ENCODE data around the gene SPON1. TPM values are rescaled to one million over a fixed set of nuclear protein-coding genes. Genes with fewer than 3 reads are reported as not detected.
A peak's percentile ranks its signal among the peaks of the same experiment; 100 is the strongest.

SPON1 gene
- total RNA-seq, 1 experiment from 2014 or later, result 6.4 TPM

- H3K4me3 Mint-ChIP-seq, result peak overlapping the region; percentile 83
- TF ChIP-seq, protein P1, sequence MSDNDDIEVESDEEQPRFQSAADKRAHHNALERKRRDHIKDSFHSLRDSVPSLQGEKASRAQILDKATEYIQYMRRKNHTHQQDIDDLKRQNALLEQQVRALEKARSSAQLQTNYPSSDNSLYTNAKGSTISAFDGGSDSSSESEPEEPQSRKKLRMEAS (CRISPR knock-in tag; IDR thresholded peaks at IDR 0.05), result 0 out of 2 replicates have a peak, but pooled peaks have one; percentile 6
- TF ChIP-seq JUN (CRISPR knock-in tag; IDR thresholded peaks at IDR 0.05), result no peak
- no peaks in the 10 kb centered on the region for H3K36me3 Mint-ChIP-seq
- H3K4me1 Mint-ChIP-seq, result peaks cover 46% of the 10 kb centered on the region
- peaks cover 85% of the 10 kb centered on the region for H3K27me3 Mint-ChIP-seq (ENCODE audit: low read depth)
- ATAC-seq (peak; percentile 25), DNase-seq (ENCODE audit: low spot score) (peak; percentile 34)
- ChIA-PET POLR2A (interaction anchor here (0.6 kb wide), 1 partner anchor 206 kb away, joined by 3 read pairs; no protein-coding TSS in a partner anchor), CTCF (interaction anchor here (0.7 to 3.2 kb wide), 17 partner anchors 7 to 492 kb away, joined by 3 to 18 read pairs (median 4); no protein-coding TSS in a partner anchor)
- no peak overlapping the region for H3K27ac Mint-ChIP-seq
- no peaks in the 10 kb centered on the region for H3K9me3 Mint-ChIP-seq
Measured at GRCh38 chr11:13963169-13963948, 836 bp downstream of the SPON1 start.

GRCh38 chr11:13963949-13964770, 1.6 kb downstream of the SPON1 start:
- ChIA-PET CTCF (interaction anchor here (0.8 to 3.2 kb wide), 10 partner anchors 8 to 284 kb away, joined by 3 to 18 read pairs (median 4); no protein-coding TSS in a partner anchor), POLR2A (interaction anchor here (0.6 kb wide), 1 partner anchor 207 kb away, joined by 3 read pairs; no protein-coding TSS in a partner anchor)
- no peaks in the 10 kb centered on the region for H3K9me3 Mint-ChIP-seq
- ATAC-seq, result peak; percentile 32
- peak; percentile 42 for DNase-seq (ENCODE audit: low spot score)
- H3K27ac Mint-ChIP-seq, result no peak overlapping the region
- H3K4me3 Mint-ChIP-seq, result peak overlapping the region; percentile 83
- no peak for TF ChIP-seq ATF2 (CRISPR knock-in tag; IDR thresholded peaks at IDR 0.05; ENCODE audit: borderline replicate concordance, low read depth)
- TF ChIP-seq ZMAT4 (CRISPR knock-in tag; IDR thresholded peaks at IDR 0.05), result no peak
- no peak for TF ChIP-seq ZNF263 (CRISPR knock-in tag; IDR thresholded peaks at IDR 0.05; ENCODE audit: low read depth)
- TF ChIP-seq, protein P2, sequence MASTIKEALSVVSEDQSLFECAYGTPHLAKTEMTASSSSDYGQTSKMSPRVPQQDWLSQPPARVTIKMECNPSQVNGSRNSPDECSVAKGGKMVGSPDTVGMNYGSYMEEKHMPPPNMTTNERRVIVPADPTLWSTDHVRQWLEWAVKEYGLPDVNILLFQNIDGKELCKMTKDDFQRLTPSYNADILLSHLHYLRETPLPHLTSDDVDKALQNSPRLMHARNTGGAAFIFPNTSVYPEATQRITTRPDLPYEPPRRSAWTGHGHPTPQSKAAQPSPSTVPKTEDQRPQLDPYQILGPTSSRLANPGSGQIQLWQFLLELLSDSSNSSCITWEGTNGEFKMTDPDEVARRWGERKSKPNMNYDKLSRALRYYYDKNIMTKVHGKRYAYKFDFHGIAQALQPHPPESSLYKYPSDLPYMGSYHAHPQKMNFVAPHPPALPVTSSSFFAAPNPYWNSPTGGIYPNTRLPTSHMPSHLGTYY (CRISPR knock-in tag; IDR thresholded peaks at IDR 0.05), result no peak
- TF ChIP-seq TCF7 (CRISPR knock-in tag; IDR thresholded peaks at IDR 0.05; ENCODE audit: low read depth), result no peak
- peaks cover 78% of the 10 kb centered on the region for H3K27me3 Mint-ChIP-seq (ENCODE audit: low read depth)
- peaks cover 53% of the 10 kb centered on the region for H3K4me1 Mint-ChIP-seq
- H3K36me3 Mint-ChIP-seq, result no peaks in the 10 kb centered on the region

GRCh38 chr11:13964771-13965074, 2.2 kb downstream of the SPON1 start:
- H3K9me3 Mint-ChIP-seq, result no peaks in the 10 kb centered on the region
- no peak for TF ChIP-seq HMGA2 (CRISPR knock-in tag; IDR thresholded peaks at IDR 0.05)
- TF ChIP-seq PRRX2 (CRISPR knock-in tag; IDR thresholded peaks at IDR 0.05), result no peak
- no peak for TF ChIP-seq SMAD4 (CRISPR knock-in tag; IDR thresholded peaks at IDR 0.05)
- TF ChIP-seq, protein P3, sequence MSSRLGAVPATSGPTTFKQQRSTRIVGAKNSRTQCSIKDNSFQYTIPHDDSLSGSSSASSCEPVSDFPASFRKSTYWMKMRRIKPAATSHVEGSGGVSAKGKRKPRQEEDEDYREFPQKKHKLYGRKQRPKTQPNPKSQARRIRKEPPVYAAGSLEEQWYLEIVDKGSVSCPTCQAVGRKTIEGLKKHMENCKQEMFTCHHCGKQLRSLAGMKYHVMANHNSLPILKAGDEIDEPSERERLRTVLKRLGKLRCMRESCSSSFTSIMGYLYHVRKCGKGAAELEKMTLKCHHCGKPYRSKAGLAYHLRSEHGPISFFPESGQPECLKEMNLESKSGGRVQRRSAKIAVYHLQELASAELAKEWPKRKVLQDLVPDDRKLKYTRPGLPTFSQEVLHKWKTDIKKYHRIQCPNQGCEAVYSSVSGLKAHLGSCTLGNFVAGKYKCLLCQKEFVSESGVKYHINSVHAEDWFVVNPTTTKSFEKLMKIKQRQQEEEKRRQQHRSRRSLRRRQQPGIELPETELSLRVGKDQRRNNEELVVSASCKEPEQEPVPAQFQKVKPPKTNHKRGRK (CRISPR knock-in tag; IDR thresholded peaks at IDR 0.05; ENCODE audit: borderline replicate concordance), result no peak
- no peak for TF ChIP-seq CREB1 (CRISPR knock-in tag; IDR thresholded peaks at IDR 0.05)
- TF ChIP-seq ZNF396 (CRISPR knock-in tag; IDR thresholded peaks at IDR 0.05; ENCODE audit: borderline replicate concordance), result no peak
- TF ChIP-seq TEAD1 (CRISPR knock-in tag; IDR thresholded peaks at IDR 0.05), result no peak
- no peak for TF ChIP-seq FOXP1 (CRISPR knock-in tag; IDR thresholded peaks at IDR 0.05; ENCODE audit: borderline replicate concordance)
- no peak for TF ChIP-seq JAZF1 (CRISPR knock-in tag; IDR thresholded peaks at IDR 0.05)
- no peak for TF ChIP-seq ATF3 (CRISPR knock-in tag; conservative IDR thresholded peaks at IDR 0.05)
- no peak for TF ChIP-seq ESRRA (CRISPR knock-in tag; IDR thresholded peaks at IDR 0.05; ENCODE audit: borderline replicate concordance)
- TF ChIP-seq PREB (CRISPR knock-in tag; IDR thresholded peaks at IDR 0.05; ENCODE audit: borderline replicate concordance), result no peak
- no peak for TF ChIP-seq SP1 (CRISPR knock-in tag; conservative IDR thresholded peaks at IDR 0.05)
- TF ChIP-seq FOXK1 (CRISPR knock-in tag; IDR thresholded peaks at IDR 0.05), result no peak
- TF ChIP-seq RORB (CRISPR knock-in tag; IDR thresholded peaks at IDR 0.05), result no peak

More at GRCh38 chr11:13964771-13965074, 2.2 kb downstream of the SPON1 start:
- peaks cover 59% of the 10 kb centered on the region for H3K4me1 Mint-ChIP-seq
- peaks cover 72% of the 10 kb centered on the region for H3K27me3 Mint-ChIP-seq (ENCODE audit: low read depth)
- no peaks in the 10 kb centered on the region for H3K36me3 Mint-ChIP-seq
- DNase-seq (ENCODE audit: low spot score) (no peak), ATAC-seq (no peak)
- CTCF ChIA-PET, result interaction anchor here (1.7 to 3.2 kb wide), 5 partner anchors 9 to 284 kb away, joined by 4 to 18 read pairs (median 10); no protein-coding TSS in a partner anchor
- peak overlapping the region; percentile 83 for H3K4me3 Mint-ChIP-seq
- H3K27ac Mint-ChIP-seq, result no peak overlapping the region
- POLR2A ChIA-PET, result no interaction called here
